GM21367 (cell line): Measurements from ENCODE around the gene METTL2A.
"Not testable (repeated sequence)": the region's sequence is repeated elsewhere in the genome, so short reads cannot be mapped to it uniquely, and the experiment has no call there.

Experiments
- ATAC-seq: cut with Tn5 transposase; IDR thresholded peaks from one replicate; pipeline ENCODE4 v1.9.1; 2021; ENCODE audit not compliant: unreplicated experiment

The METTL2A gene, protein sequence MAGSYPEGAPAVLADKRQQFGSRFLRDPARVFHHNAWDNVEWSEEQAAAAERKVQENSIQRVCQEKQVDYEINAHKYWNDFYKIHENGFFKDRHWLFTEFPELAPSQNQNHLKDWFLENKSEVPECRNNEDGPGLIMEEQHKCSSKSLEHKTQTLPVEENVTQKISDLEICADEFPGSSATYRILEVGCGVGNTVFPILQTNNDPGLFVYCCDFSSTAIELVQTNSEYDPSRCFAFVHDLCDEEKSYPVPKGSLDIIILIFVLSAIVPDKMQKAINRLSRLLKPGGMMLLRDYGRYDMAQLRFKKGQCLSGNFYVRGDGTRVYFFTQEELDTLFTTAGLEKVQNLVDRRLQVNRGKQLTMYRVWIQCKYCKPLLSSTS

DNA sequence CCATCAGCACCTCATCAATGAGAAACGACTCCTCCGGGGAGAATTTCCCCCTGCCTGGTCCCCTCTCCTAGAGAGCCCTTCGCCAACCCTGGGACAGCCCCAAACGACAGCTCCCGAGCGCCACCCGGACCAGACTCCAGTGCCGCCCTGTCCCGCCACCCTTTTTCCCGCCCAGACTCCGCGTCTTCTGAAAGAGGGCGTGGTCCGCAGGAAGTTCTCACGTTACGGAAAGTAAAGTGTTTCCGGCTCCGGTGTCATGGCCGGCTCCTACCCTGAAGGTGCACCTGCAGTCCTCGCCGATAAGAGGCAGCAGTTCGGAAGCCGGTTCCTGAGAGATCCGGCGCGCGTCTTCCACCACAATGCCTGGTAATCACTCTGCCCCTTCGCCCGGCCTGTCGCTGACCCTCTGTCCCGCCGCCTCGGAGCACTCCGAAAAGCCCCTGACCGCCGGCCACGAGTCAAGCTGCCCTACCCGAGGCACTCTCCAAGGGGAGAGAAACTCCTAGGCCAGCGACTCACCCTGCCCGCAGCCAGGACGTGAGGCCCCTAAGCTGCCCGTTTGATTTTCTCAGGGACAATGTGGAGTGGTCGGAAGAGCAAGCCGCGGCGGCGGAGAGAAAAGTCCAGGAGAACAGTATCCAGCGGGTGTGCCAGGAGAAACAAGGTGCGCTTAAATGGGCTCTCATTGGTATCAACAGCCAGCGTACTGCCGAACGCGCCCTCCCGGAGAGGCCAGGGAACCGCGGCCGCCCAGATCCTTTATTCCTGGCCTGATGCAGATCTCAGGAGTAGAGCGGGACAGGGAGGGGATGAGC is at the start of gene METTL2A:
Gene METTL2A (plus strand): TSS at position 251 of the 815 bp plus-strand sequence. CDS start 6 bp downstream, at position 257.
- peak; percentile 94 for ATAC-seq

DNA sequence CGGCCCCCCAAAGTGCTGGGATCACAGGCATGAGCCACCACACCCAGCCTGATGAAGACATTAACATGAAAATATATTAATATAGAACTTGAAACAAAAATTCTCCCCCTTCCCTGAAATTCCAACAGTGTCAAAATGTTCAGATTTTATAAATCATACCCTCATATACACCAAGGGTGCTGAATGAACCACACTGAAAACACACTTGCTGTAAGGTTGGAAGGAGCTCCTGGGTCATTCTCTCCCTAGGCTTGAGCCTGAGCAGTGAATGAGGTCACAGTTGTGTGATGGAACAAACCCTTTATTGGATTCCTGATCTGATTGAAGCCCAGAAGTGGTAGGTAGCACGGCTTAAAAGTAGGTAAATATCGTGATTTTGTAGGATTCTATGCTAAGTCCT is 43.4 kb upstream of the METTL2A start, which contains the start of gene EFCAB3:
Gene EFCAB3 (plus strand): TSS at position 301 of the 400 bp plus-strand sequence. CDS start 2,427 bp downstream, outside the sequence.
- ATAC-seq: no peak

DNA sequence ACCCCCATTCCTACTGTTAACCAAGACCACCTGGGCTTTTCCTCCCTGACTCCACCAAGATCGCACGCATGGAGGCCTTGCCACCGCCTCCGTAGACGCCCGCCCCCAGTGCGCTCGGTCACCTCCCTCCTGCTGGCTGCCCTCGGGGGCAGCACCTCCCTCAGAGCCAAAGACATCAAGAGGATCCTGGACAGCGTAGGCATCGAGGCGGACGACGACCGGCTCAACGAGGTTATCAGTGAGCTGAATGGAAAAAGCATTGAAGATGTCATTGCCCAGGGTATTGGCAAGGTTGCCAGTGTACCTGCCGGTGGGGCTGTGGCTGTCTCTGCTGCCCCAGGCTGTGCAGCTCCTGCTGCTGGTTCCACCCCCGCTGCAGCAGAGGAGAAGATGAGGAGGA is 42.1 kb upstream of the METTL2A start:
- no peak for ATAC-seq

DNA sequence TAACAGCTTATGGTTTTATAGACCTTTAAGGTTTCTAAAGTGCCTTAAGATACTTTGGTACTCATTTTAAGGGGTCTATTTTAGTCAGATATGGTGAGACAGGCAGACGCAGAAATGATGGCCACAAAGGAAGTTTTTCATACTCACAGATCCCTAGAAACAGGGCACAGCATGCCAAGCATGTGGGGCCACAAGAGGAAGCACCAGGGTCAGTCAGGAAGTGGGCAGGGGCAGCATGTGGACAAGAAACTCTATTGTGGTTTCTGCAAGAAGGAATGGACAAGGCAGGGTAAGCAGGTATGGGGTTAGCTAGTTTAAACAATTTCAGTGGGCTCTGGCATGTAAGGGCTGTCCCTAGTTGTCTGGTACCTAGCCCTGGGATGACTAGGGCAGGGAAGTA is 34.8 kb upstream of the METTL2A start:
- ATAC-seq: no peak

DNA sequence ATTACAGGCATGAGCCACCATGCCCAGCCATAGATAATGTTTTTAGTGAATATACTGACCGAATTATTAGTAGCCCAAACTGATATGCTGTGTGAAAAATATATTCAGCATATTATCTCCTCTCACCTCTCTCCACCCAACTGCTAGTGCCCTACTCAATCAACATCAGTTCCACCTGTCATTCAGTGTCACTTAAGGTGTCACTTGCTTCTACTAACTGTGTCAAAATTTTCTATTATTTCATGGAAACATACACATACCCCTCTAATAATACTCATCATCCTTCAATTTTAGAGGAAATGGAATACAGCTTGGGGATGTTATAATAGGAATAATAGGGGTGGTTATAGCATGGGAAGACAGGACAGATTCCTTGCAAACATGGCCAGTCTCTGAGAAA is 30.8 kb upstream of the METTL2A start:
- no peak for ATAC-seq

DNA sequence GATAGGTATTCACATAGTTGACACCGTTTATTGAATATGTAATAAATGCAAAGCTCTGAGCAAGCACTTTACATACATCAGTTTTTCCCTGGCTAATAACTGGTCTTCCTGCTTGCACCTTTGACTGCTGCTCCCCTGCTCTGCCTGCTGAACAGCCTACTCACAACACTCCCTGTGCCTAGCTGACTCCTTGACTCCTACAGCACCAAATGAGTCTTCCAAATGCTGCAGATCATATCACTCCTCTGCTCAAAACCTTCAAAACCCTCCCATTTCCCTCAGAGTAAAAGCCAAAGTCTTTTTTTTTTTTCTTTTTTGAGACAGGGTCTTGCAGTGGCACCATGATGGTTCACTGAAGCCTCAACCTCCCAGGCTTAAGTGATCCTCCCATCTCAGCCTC is 24.8 kb upstream of the METTL2A start:
- no peak for ATAC-seq

DNA sequence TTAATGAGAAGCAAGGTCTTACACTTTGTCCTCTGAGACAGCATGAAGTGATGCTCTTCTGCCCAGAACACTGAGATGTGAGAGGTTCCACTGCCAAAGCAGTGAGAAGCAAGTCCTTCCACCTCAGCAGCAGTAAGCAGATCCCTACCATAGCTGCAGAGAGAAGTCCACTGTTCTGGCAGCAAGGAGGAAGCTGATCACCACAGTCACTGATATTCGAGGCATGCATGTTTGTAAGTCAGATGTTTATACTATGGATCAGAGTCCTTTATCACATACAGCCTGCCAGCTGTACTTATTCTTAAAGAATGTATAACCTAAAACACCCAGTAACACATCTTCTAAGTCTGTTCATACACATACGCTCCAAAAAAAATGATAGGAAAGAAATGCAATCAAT is 18.2 kb upstream of the METTL2A start:
- ATAC-seq: no peak

DNA sequence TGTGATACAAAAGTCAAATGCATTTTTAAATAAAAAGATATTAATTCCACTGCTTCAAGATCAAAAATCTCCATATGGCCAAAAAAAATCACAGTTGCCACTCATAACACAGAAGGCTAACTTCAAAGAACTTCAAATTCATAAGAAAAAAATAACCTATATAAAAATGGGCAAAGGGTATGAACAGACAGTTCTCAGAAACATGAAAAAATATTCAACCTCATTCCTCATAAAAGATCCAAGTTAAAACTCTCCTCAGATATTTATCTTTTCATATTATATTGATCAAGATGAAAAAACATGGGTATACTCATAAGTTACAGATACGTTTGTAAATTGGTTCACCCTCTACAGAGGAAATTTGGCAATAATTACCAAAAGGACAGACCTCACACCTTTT is 10.6 kb upstream of the METTL2A start:
- ATAC-seq: not testable (repeated sequence)

DNA sequence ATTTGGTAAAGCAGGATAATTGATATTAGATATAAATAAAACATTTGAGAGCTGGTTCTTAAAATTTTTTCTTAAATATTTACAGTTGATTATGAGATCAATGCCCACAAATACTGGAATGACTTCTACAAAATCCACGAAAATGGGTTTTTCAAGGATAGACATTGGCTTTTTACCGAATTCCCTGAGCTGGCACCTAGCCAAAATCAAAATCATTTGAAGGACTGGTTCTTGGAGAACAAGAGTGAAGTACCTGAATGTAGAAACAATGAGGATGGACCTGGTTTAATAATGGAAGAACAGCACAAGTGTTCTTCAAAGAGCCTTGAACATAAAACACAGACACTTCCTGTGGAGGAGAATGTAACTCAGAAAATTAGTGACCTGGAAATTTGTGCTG is 2.5 kb downstream of the METTL2A start:
- not testable (repeated sequence) for ATAC-seq

DNA sequence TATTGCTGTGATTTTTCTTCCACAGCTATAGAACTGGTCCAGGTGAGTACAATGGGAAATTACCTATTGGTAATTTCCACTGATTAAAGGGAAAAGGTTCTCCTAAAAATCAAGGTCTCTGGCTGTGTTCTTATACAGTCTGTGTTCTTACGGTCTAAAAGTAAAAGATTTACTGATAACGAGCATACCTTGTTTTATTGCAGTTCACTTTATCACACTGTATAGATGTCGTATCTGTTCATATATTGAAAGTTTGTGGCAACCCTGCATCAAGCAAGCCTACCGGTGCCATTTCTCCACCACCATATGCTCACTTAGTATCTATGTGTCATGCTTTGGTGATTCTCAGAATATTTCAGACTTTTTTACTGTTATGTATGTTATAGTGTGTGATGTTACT is 11.6 kb downstream of the METTL2A start:
- not testable (repeated sequence) for ATAC-seq

DNA sequence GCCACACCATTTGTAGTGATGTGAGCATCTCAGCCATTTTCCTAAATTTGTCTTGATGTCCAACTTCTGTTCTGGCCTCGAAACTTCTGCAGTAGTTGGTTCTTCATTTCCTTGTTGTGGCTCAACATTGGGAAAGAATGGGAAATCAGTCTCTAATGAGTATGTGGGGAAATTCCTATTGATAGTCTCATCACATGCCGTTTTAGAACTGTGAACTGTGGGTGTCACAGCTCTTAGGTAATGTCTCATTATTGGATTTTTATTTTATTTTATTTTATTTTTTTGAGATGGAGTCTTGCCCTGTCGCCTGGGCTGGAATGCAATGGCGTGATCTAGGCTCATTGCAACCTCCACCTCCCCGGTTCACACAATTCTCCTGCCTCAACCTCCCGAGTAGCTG is 17.5 kb downstream of the METTL2A start:
- not testable (repeated sequence) for ATAC-seq

DNA sequence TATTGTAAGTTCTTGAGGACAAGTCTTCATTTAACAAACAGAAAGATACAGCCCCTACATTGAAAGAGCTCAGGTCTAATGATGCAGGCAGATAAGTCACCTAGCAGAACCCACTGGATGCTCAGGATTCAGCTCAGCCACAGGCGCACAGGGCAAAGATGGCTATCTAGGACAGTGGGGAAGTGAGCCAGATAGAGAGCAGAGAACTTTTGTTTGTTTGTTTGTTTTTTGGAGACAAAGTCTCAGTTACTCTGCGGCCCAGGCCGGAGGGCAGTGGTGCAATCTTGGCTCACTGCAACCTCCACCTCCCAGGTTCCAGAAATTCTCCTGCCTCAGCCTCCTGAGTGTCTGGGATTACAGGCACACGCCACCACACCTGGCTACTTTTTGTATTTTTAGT is 20.4 kb downstream of the METTL2A start:
- no peak for ATAC-seq

DNA sequence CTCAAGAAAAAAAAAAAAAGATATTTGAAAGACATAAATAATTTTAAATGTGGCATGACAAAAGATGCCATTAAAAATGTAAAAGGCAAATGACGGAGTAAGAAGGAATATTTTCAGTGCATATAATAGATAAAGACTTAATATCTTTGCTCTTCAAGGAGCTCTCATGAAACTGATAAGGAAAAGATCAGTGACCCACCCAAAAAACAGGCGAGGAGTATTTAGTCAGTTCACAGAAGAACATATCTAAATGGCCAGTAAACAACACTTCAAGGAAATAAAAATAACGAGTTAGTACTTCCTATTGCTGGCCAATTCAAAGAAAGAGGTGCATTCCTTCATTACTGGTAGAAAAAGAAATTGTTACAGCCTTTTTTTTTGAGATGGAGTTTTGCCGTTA is 22.1 kb downstream of the METTL2A start:
- ATAC-seq: not testable (repeated sequence)

DNA sequence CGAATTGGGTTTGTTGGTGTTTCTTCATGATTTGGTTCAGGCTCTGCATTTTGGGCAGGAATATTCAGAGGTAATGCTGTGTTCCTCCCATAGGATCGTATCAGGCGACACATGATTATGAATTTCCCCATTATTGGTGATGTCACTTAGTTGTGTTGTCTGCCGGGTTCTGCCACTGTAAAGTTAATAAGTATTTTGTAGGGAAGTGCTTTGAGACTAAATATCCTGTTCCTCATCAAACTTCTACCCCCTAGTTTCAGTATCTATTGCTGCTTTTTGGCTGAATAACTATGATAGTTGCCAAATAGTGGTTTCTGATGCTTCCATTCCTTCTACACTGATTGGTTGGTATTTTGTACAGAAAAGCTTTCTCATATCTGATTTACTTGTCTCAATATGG is 28.5 kb downstream of the METTL2A start:
- ATAC-seq: not testable (repeated sequence)

DNA sequence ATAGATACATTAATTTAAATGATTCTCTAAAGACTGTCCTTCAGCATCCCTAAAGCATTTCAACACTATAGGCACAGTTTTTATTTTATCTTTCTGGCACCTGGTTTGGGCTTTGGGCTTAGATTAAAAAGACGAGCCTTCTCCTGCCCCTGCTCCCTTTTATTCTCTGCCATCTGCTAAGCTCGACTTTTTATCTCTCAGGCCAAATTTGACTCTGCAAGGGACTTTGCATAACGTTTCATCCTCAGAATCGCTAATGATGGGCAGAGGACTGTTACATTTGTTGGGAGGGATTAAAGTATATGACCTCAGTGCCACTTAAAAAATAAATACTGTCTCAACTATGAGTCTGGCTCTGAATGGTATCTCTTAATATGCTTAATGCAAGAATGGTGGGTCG is 29.3 kb downstream of the METTL2A start:
- ATAC-seq: not testable (repeated sequence)

DNA sequence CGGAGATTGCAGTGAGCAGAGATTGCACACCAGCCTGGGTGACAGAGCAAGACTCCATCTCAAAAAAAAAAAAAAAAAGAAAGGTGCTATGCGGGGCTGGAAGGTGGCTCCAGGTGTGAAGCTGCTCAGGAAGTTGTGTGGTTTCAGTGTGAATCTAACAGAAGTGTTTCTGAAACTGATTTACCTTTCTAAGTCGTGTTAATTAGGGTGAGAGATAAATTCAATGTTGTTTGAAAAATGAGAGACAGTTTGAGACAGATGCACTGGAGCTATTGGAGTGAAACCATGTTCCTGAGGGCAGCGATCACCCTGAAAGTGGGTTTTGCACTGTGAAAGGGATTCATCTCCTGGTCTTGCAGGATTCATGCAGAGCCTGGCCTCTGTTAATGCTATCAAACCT is 30.0 kb downstream of the METTL2A start:
- ATAC-seq: not testable (repeated sequence)

DNA sequence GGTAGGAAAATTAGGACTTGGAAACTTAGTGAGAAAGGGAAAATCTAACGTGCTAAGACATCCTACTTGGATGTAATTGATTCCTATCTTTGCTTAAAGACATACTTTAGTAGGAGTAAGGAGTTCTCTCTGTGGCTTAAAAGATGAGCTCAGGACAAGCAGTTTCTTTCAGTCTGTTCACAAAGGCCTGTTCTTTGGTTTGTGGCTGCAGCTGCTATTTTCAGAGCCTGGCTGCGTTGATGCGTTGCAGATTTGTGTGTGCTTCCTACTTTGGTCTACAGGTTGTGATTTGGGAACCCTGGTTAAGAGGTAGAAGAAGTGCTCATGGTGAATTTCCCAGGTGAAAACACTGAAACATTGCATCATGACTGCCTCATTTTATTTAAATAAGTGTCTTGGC is 30.4 kb downstream of the METTL2A start:
- peak; percentile 60 for ATAC-seq

DNA sequence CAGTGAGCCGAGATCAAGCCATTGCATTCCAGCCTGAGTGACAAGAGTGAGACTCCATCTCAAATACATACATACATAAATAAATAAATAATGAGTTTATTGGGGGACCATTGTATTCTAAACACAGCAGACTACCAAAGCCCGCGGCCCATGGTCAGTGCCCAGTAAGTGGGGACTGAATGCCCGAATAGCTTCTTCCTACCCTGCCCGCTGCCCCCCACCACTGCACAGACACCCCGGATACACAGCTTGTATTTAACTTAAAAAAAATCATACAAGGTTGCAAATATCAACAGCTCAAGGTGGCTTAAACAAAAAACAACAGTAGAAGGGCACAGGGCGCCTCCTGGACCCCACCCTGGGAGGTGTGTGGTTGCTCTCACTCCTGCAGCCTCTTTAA is 32.3 kb downstream of the METTL2A start:
- ATAC-seq: no peak

DNA sequence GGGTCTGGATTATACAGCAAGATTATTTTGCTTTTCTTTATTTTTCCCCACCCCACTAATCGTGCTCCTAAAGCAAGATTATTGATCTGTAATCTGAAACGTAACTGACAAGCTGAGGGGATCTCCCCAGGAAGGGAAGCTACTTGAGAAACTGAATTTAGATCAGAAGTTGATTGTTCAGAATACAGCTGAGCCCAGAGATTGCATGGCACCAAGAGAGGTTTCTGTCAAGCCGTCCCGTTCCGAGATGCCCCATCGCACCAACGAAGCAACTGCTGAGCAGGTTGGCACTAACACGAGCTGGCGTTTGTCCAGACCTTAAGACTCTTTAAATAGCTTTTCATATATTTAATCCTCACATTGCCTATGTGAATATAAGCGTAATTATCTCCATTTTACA is 34.8 kb downstream of the METTL2A start:
- ATAC-seq: not testable (repeated sequence)

DNA sequence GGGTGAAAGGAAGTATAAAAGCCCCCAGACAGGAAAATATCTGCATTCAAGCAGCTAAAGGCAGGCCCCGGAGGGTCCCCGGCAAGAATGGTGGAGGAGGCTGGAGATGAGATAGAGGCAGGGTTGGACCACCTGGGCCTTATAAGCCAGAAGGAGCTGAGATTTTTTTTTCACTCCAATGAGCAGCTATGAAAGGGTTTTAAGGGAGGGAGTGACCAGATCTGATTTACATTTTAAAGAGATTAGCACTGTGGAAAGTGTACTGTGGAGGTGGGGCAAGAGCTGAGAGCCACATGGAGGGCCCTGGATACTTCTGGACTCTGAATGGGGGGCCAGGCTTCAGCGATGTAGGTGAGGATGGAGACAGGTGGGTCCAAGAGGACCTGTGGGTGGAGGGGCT is 40.7 kb downstream of the METTL2A start:
- ATAC-seq: not testable (repeated sequence)

DNA sequence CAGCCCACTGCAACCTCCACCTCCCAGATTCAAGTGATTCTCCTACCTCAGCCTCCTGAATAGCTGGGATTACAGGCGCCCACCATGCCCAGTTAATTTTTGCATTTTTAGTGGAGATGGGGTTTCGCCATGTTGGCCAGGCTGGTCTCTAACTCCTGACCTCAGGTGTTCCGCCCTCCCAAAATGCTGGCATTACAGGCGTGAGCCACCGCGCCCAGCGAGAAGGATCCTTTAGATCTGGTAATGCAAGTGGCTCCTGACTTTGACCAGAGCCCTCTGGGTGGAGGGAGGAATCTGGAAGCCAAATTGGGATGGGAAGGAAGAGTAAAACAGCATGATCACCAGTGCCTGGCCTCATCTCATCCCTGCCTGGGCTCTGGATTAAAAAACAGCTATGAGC is 41.6 kb downstream of the METTL2A start:
- not testable (repeated sequence) for ATAC-seq
